Adrenal gland (tissue), 12 donors: ENCODE measurements around the gene GAN. TPM values are rescaled to one million over a fixed set of nuclear protein-coding genes. Genes with fewer than 3 reads are reported as not detected.

Experiments used
- DNase-seq, 7 donors: peaks; one replicate each; pipeline ENCODE4 v3.0.0-alpha.2; 2019 to 2020
- H3K27ac ChIP-seq, 5 donors: fragments of 200-600 bp; sonication (generic) in 4 of 5; 1 replicate in 3 of 5; 2 replicates in 2 of 5; pipeline versions ENCODE4 v1.5.1 to v1.8.0; 2016 to 2020; ENCODE audit warnings: mild to moderate bottlenecking in 1 of 5
- H3K27me3 ChIP-seq: fragments of 200-600 bp; 2 replicates; pipeline ENCODE4 v1.8.0; 2021
- H3K36me3 ChIP-seq, 2 donors: fragments of 200-600 bp; replicated peaks in 1 of 2; 1 replicate in 1 of 2; 2 replicates in 1 of 2; pipeline versions ENCODE4 v1.5.1 to v1.8.0; 2018 to 2022
- H3K4me1 ChIP-seq, 2 donors: fragments of 200-600 bp; replicated peaks in 1 of 2; 1 replicate in 1 of 2; 2 replicates in 1 of 2; pipeline versions ENCODE4 v1.5.1 to v1.8.0; 2018 to 2021
- H3K4me3 ChIP-seq, 4 donors: fragments of 200-600 bp; sonication (generic) in 3 of 4; one replicate each; pipeline ENCODE4 v1.5.1; 2016 to 2018
- H3K9me3 ChIP-seq, 3 donors: fragments of 200-600 bp; sonication (generic) in 1 of 3; replicated peaks in 1 of 3; 1 replicate in 2 of 3; 2 replicates in 1 of 3; pipeline versions ENCODE4 v1.5.1 to v1.8.0; 2016 to 2021
- CTCF ChIP-seq, 6 experiments: fragments of 450-650 bp in 4 of 6; fragments of 200-600 bp in 2 of 6; sonication (generic) in 1 of 6; IDR thresholded peaks; 1 replicate in 5 of 6; 2 replicates in 1 of 6; pipeline versions ENCODE4 v1.5.1 to v1.8.0; 2016 to 2021; ENCODE audit warnings: antibody characterized with exemption in 6 of 6, mild to moderate bottlenecking in 2 of 6, moderate library complexity in 1 of 6
- POLR2A ChIP-seq, 2 donors: fragments of 450-650 bp; IDR thresholded peaks; one replicate each; pipeline ENCODE4 v1.6.1; 2017; ENCODE audit warnings: antibody characterized with exemption in 2 of 2, mild to moderate bottlenecking in 2 of 2, moderate library complexity in 1 of 2
- WGBS, 4 donors: extraction: QIAGEN DNeasy Blood & Tissue Kit in 2 of 4; methylation state at CpG; one replicate each; pipeline versions ENCODE4 v1.1.5 to v1.1.7; 2013 to 2017; 5-methylcytosine and 5-hydroxymethylcytosine counted together
- intact Hi-C, 2 donors: fragments of 100-400 bp; cut with DNase I; formaldehyde crosslinking; loops; one replicate each; pipeline versions ENCODE4 v1.14.1 to v1.15.0; 2022 to 2023
- polyA plus RNA-seq, 3 donors: library from polyadenylated mRNA; stranded (reverse); fragments of 200-250 nt in 2 of 3; fragments of 350-450 nt in 1 of 3; fragmentation: Illumina TruSeq in 1 of 3; extraction: RNeasy Lipid Tissue Mini Kit (QIAGEN cat#74804) in 1 of 3; gene quantifications; one replicate each; pipeline ENCODE4 v1.2.3, GENCODE V29; 2013 to 2014
- total RNA-seq, 9 donors: library from RNA; depleted of rRNA in 4 of 9; stranded (reverse); fragments of >200 nt in 4 of 9; fragments of 120-200 nt in 1 of 9; fragmentation: NEBNext Ultra II Directional in 1 of 9; extraction: Animal tissue kit (Norgen Biotek cat#: 25700) in 1 of 9; gene quantifications; one replicate each; pipeline versions ENCODE4 v1.1.0 to v1.2.4, GENCODE V29; 2013 to 2023
- donor health status: healthy with polysubstance abuse.
- donor health status: Bipolar disorder and iron deficiency.
- donor health status: DM: yes; HTN: yes; CAD: no.
- donor health status: DM: no; HTN: no; CAD: no.
- donor health status: DM: no; HTN: no; CAD: no.
- donor health status: DM: yes; HTN: yes; CAD: no.

The GAN gene
- total and polyA plus RNA-seq, 12 donors, result 1.0 to 7.5 (median 3.8) TPM

- Histone ChIP-seq H3K4me1 (peaks cover 12 to 20% of the 10 kb centered on the region in 2 donors), H3K4me3 (no peak overlapping the region), H3K27me3 (no peaks in the 10 kb centered on the region), H3K27ac (no peak overlapping the region), H3K36me3 (no peaks in the 10 kb centered on the region), H3K9me3 (no peaks in the 10 kb centered on the region)
- WGBS, 4 donors, result 82 to 92% (median 86%) methylated on average over 3 of the region's 3 CpGs
- TF ChIP-seq POLR2A (IDR thresholded peaks at IDR 0.05) (no peak), CTCF (IDR thresholded peaks at IDR 0.05) (no peak)
- DNase-seq, result no peak
- intact Hi-C loops, result no loop called here
Measured at GRCh38 chr16:81435103-81435502, 120.3 kb downstream of the GAN start.

GRCh38 chr16:81435567-81435966, 120.8 kb downstream of the GAN start:
- DNase-seq, result no peak
- TF ChIP-seq POLR2A (IDR thresholded peaks at IDR 0.05), result no peak
- TF ChIP-seq CTCF (IDR thresholded peaks at IDR 0.05), result no peak
- intact Hi-C loops, result no loop called here
- Histone ChIP-seq H3K27ac (no peak overlapping the region), H3K4me3 (no peak overlapping the region), H3K36me3 (no peaks in the 10 kb centered on the region), H3K4me1 (peaks cover 12 to 25% of the 10 kb centered on the region in 2 donors), H3K9me3 (no peaks in the 10 kb centered on the region), H3K27me3 (no peaks in the 10 kb centered on the region)
- 85 to 98% (median 95%) methylated on average over 2 of the region's 2 CpGs for WGBS, 4 donors

- Histone ChIP-seq H3K4me3 (no peak overlapping the region), H3K9me3 (no peaks in the 10 kb centered on the region), H3K4me1 (peaks cover 12 to 17% of the 10 kb centered on the region in 2 donors), H3K27me3 (no peaks in the 10 kb centered on the region), H3K36me3 (no peaks in the 10 kb centered on the region), H3K27ac (no peak overlapping the region)
- WGBS, 4 donors, result 57 to 73% (median 65%) methylated on average over 6 of the region's 6 CpGs
- no peak for DNase-seq
- no peak for TF ChIP-seq CTCF (IDR thresholded peaks at IDR 0.05)
- no peak for TF ChIP-seq POLR2A (IDR thresholded peaks at IDR 0.05)
- intact Hi-C loops, result no loop called here
Measured at GRCh38 chr16:81436386-81436785, 121.6 kb downstream of the GAN start.

- Histone ChIP-seq H3K4me1 (peaks cover 6 to 12% of the 10 kb centered on the region in 2 donors), H3K4me3 (no peak overlapping the region), H3K36me3 (no peaks in the 10 kb centered on the region), H3K27me3 (no peaks in the 10 kb centered on the region), H3K27ac (no peak overlapping the region), H3K9me3 (no peaks in the 10 kb centered on the region)
- WGBS, 4 donors, result 65 to 77% (median 69%) methylated on average over 10 of the region's 10 CpGs
- DNase-seq, result no peak
- intact Hi-C loops, result no loop called here
- no peak for TF ChIP-seq CTCF (IDR thresholded peaks at IDR 0.05)
- TF ChIP-seq POLR2A (IDR thresholded peaks at IDR 0.05), result no peak
Measured at GRCh38 chr16:81437865-81438264, 123.1 kb downstream of the GAN start.

Other genes starting within 250 kb of the GAN start
- 1 to 10 TPM in 3 of 9 donors, under 1 TPM in 3, not detected in 3; 0.24 to 6.0 (median 0.86) TPM for gene C16orf46, start 237.7 kb upstream of the GAN start, total RNA-seq
- gene C16orf46, start 237.7 kb upstream of the GAN start, polyA plus RNA-seq, result under 1 TPM; 0.17 to 0.59 (median 0.48) TPM
- 10 to 100 TPM; 10.3 to 32.2 (median 23.7) TPM for gene GCSH, start 218.6 kb upstream of the GAN start, total RNA-seq
- gene GCSH, start 218.6 kb upstream of the GAN start, polyA plus RNA-seq, result 10 to 100 TPM; 13.4 to 80.1 (median 25.6) TPM
- gene BCO1, start 76.3 kb upstream of the GAN start, total RNA-seq, result not detected
- gene BCO1, start 76.3 kb upstream of the GAN start, polyA plus RNA-seq, result under 1 TPM in 1 of 3 donors, not detected in 2; 0.03 TPM
- 10 to 100 TPM in 8 of 9 donors, 1 to 10 TPM in 1; 8.1 to 87.9 (median 50.1) TPM for gene CMIP, start 129.8 kb downstream of the GAN start, total RNA-seq
- 10 to 100 TPM; 10.9 to 49.0 (median 17.4) TPM for gene CMIP, start 129.8 kb downstream of the GAN start, polyA plus RNA-seq